Esophagus squamous epithelium (tissue), 5 donors: ENCODE data around the gene RNF208. TPM values are rescaled to one million over a fixed set of nuclear protein-coding genes. Genes with fewer than 3 reads are reported as not detected.

ENCODE experiments used
- DNase-seq: peaks from one replicate; lab custom pipeline; 2025; lab: John Stamatoyannopoulos, UW
- H3K27ac ChIP-seq, 4 donors: fragments of 200-600 bp; sonication (generic); one replicate each; pipeline ENCODE4 v1.5.1; 2016 to 2019; ENCODE audit warnings: mild to moderate bottlenecking in 1 of 4
- H3K27me3 ChIP-seq, 4 donors: fragments of 200-600 bp; sonication (generic); 1 replicate in 3 of 4; 2 replicates in 1 of 4; pipeline versions ENCODE4 v1.5.1 to v1.6.0; 2017 to 2021; ENCODE audit warnings: antibody characterized with exemption in 1 of 4
- H3K36me3 ChIP-seq, 3 donors: fragments of 200-600 bp; sonication (generic); one replicate each; pipeline ENCODE4 v1.5.1; 2016 to 2019
- H3K4me1 ChIP-seq, 3 donors: fragments of 200-600 bp; sonication (generic); one replicate each; pipeline ENCODE4 v1.5.1; 2017 to 2019
- H3K4me3 ChIP-seq, 4 donors: fragments of 200-600 bp; sonication (generic); 1 replicate in 3 of 4; 2 replicates in 1 of 4; pipeline ENCODE4 v1.5.1; 2016 to 2019; ENCODE audit warnings: mild to moderate bottlenecking in 2 of 4, moderate library complexity in 1 of 4
- H3K9me3 ChIP-seq, 3 donors: fragments of 200-600 bp; sonication (generic); one replicate each; pipeline ENCODE4 v1.5.1; 2016 to 2019
- POLR2A ChIP-seq, 4 donors: fragments of 450-650 bp; IDR thresholded peaks; one replicate each; pipeline ENCODE4 v1.6.1; 2017; ENCODE audit warnings: antibody characterized with exemption in 4 of 4, mild to moderate bottlenecking in 4 of 4, moderate library complexity in 3 of 4
- WGBS, 2 donors: methylation state at CpG; one replicate each; pipeline ENCODE4 v1.1.5; 2018; 5-methylcytosine and 5-hydroxymethylcytosine counted together
- intact Hi-C: fragments of 100-400 bp; cut with DNase I; formaldehyde crosslinking; loops from one replicate; pipeline ENCODE4 v1.15.0; 2022
- total RNA-seq, 4 donors: library from RNA; depleted of rRNA; stranded (reverse); fragments of >200 nt; gene quantifications; one replicate each; pipeline ENCODE4 v1.1.0, GENCODE V29; 2016
- TF ChIP-seq, protein P1 (sequence below), 6 experiments: fragments of 450-650 bp in 4 of 6; fragments of 200-600 bp in 2 of 6; sonication (generic) in 2 of 6; IDR thresholded peaks; one replicate each; pipeline ENCODE4 v1.5.1; 2016 to 2019; ENCODE audit warnings: antibody characterized with exemption in 6 of 6, mild to moderate bottlenecking in 4 of 6, moderate library complexity in 4 of 6
- donor health status: DM: yes; HTN: yes; CAD: no.

Gene RNF208
- total RNA-seq, 4 donors from 2014 or later: 2.3 to 3.2 (median 2.5) TPM

DNA sequence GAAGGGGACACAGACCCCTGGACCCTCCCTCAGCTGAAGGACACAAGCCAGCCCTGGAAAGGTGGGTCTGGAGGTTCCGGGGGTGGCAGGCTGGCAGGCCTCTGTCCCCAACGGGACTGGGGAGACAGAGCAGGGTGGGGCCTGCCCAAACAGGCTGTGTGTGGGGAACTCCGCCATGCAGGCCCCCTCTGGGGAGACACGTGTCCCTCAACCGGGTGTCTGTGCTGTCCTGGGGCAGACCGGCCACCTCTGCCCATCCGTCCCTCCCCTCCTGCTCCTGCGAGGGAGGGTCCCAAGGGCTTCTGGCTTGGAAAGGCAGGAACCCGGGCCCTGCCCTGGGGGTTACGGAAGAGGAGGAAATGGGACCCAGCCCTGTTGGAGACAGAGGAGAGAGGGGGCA, 10.1 kb upstream of the RNF208 start:
- no CpG with 5 or more reads among the region's 10 CpGs for WGBS, 2 donors
- peaks cover 0 to 90% (median 0%) of the 10 kb centered on the region in 4 donors for H3K27me3 ChIP-seq
- no peak overlapping the region for H3K4me3 ChIP-seq
- peaks cover 18 to 32% (median 22%) of the 10 kb centered on the region in 3 donors for H3K4me1 ChIP-seq
- no peak for TF ChIP-seq POLR2A (IDR thresholded peaks at IDR 0.05)
- TF ChIP-seq, protein P1, sequence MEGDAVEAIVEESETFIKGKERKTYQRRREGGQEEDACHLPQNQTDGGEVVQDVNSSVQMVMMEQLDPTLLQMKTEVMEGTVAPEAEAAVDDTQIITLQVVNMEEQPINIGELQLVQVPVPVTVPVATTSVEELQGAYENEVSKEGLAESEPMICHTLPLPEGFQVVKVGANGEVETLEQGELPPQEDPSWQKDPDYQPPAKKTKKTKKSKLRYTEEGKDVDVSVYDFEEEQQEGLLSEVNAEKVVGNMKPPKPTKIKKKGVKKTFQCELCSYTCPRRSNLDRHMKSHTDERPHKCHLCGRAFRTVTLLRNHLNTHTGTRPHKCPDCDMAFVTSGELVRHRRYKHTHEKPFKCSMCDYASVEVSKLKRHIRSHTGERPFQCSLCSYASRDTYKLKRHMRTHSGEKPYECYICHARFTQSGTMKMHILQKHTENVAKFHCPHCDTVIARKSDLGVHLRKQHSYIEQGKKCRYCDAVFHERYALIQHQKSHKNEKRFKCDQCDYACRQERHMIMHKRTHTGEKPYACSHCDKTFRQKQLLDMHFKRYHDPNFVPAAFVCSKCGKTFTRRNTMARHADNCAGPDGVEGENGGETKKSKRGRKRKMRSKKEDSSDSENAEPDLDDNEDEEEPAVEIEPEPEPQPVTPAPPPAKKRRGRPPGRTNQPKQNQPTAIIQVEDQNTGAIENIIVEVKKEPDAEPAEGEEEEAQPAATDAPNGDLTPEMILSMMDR (IDR thresholded peaks at IDR 0.05): no peak
- no peaks in the 10 kb centered on the region for H3K9me3 ChIP-seq
- intact Hi-C loops: loop anchor here (10.0 kb wide), 1 partner anchor 47 kb away; the partner anchor contains the start of genes ANAPC2 and SSNA1
- DNase-seq: no peak
- no peaks in the 10 kb centered on the region for H3K36me3 ChIP-seq
- H3K27ac ChIP-seq: no peak overlapping the region

DNA sequence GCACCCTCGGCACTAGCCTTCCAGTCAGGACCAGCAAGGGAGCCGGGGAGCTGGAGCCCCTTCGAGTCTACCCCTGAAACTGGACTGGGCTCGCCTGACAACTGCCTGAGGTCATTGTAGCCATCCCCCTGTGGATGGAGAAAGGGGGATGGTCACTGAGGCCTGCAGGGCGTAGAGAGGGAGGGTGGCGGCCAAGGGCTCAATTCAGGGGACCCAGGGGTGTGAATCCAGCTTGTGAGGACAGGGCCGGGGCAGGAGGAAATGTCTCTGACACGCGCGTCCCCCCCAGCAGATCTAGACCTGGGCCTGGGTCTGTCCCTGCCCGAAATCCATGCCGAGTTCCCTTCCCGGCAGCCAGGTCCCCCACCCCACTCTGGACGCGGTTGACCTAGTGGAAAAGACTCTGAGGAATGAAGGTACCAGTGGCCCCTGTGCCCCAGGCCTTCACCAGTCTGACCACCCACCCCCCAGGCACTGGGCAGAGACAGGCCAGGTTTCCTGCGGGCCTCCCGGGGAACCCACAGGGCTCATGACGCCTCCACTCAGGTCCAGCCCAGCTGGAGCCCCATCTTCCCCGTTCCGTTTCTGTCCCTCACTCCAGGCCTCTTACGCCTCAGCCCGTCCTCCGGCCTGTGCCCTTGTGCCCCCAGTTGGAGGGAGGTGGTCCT, 9.5 kb upstream of the RNF208 start:
- Histone ChIP-seq H3K27me3 (peaks cover 0 to 93% (median 0%) of the 10 kb centered on the region in 4 donors), H3K9me3 (no peaks in the 10 kb centered on the region), H3K4me1 (peaks cover 19 to 32% (median 21%) of the 10 kb centered on the region in 3 donors), H3K27ac (no peak overlapping the region), H3K4me3 (no peak overlapping the region), H3K36me3 (no peaks in the 10 kb centered on the region)
- no peak for TF ChIP-seq POLR2A (IDR thresholded peaks at IDR 0.05)
- TF ChIP-seq, protein P1 (IDR thresholded peaks at IDR 0.05): no peak
- intact Hi-C loops: loop anchor here (10.0 kb wide), 1 partner anchor 47 kb away; the partner anchor contains the start of genes ANAPC2 and SSNA1
- no peak for DNase-seq
- WGBS, 2 donors: 65 to 82% methylated on average over 4 to 11 of the region's 23 CpGs

DNA sequence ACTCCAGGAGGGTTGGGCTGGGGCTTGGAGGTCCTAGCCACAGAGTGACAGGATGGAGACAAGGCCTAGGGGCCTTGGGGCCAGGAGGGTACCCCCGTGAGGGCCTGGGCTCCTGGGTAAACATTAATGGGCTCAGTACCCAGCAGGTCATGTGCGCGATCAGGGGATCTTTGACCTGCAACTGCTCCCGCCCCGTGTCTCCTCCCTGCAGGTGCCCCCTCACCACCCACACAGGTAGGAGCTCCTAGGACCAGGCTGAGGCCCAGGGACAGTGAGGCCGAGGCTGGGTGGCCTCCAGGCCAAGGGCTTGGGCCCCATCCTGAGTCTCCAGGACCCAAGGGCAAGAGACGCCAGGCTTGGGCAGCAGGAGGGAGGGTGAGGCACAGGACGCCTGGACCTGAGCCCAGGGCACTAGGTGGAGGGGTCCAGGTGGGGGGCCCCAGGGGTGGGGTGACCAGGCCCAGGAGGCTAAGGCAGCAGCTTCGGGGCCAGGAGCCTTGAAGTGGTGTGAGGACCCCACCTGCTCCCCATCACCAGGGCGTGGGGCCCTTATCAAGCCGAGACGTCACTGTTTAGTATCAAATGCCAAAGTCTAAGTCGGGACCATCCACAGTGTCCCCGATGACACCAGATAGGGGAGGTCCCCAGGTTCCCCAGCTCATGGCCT, 8.8 kb upstream of the RNF208 start, which contains the start of gene SLC34A3:
SLC34A3 (plus strand) TSS at position 197 of the 667 bp plus-strand sequence. CDS start 802 bp downstream, outside the sequence.
- WGBS, 2 donors: 90% methylated on average over 2 of the region's 14 CpGs; no CpG with 5 or more reads in 1 of the 2 donors
- TF ChIP-seq, protein P1 (IDR thresholded peaks at IDR 0.05): no peak
- TF ChIP-seq POLR2A (IDR thresholded peaks at IDR 0.05): no peak
- Histone ChIP-seq H3K27ac (no peak within 1 kb of the TSS), H3K4me1 (peaks cover 15 to 32% (median 19%) of the 10 kb centered on the region in 3 donors), H3K4me3 (no peak within 1 kb of the TSS), H3K27me3 (peaks cover 0 to 89% (median 0%) of the 10 kb centered on the region in 4 donors), H3K36me3 (no peaks in the 10 kb centered on the region), H3K9me3 (no peaks in the 10 kb centered on the region)
- DNase-seq: no peak
- intact Hi-C loops: loop anchor here (10.0 kb wide), 1 partner anchor 46 kb away; the partner anchor contains the start of genes ANAPC2 and SSNA1

DNA sequence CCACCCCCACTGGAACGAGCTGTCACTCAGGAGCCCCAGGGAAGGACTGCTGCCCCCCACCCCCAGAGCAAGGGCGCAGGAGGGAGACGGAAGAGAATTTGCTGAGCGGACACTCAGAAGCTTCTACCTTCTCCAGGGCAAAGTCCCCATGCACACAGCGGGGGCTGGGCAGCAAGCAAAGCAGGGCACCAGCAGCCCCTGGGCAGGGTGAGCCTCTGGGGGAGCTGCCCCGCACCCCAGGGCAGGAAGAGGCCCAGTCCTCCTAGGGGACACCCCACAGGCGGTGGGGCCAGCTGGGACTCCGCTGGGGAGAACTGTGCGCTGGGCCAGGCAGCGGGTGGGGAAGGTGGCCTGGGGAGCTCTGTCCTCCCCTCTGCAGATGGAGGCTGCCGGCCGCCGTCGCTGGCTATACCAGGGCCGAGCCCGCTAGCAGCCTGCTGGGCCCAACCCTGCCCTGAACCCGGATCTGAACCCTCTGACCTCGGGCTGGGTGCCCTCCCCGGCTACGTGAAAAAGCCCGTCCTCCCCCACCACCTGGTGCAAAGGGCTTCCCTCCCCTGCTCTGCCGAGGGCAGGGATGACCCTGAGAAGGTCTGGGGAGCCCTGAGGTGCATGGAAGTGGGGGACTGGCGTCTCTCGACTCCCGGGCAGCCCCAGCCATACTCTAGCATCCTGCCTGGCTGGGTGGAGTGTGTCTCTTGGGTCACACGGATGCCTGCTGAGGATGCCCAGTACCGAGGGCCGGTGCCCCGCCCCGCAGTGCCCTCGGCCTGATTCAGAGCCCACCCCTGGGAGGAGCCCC, 8.1 kb upstream of the RNF208 start:
- DNase-seq: no peak
- Histone ChIP-seq H3K27me3 (peaks cover 0 to 81% (median 0%) of the 10 kb centered on the region in 4 donors), H3K27ac (no peak overlapping the region), H3K4me3 (no peak overlapping the region), H3K36me3 (no peaks in the 10 kb centered on the region), H3K4me1 (peaks cover 14 to 34% (median 19%) of the 10 kb centered on the region in 3 donors), H3K9me3 (no peaks in the 10 kb centered on the region)
- intact Hi-C loops: loop anchor here (5.0 to 10.0 kb wide), 2 partner anchors 45 to 113 kb away; partner anchors contain the start of genes ANAPC2 and SSNA1
- WGBS, 2 donors: 44% methylated on average over 4 of the region's 31 CpGs; no CpG with 5 or more reads in 1 of the 2 donors
- TF ChIP-seq, protein P1 (IDR thresholded peaks at IDR 0.05): no peak
- no peak for TF ChIP-seq POLR2A (IDR thresholded peaks at IDR 0.05)
